ENCODE data around the gene RHOV.

Gene RHOV

GRCh38 chr15:40873694-40874561 lies at the start of gene RHOV:
Gene RHOV (minus strand): TSS chr15:40874234. CDS start chr15:40874139, 95 bp downstream.
- no peak for DNase-seq (ENCODE audit: low read depth)

DNA sequence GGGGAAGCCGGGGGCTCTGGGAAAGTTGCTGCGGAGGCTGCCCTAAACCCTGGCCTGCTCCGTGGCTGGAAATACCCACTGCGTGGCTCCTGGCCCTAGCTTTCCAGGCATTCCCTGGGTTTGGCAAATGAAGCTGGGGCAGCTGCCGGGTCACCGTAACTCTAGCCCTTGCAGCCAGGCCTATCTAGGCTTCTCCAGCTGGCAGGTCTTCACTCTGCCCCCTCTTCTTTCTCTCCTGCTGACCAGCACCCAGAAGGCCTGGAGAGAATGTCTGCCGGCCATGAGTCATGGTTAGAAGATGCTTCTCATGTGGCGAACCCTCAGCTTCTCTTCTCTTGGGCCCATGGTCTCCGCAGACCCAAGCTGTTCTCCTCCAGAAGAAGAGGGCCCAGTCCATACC lies 49.5 kb upstream of the RHOV start:
- no peak for DNase-seq (ENCODE audit: low read depth)

DNA sequence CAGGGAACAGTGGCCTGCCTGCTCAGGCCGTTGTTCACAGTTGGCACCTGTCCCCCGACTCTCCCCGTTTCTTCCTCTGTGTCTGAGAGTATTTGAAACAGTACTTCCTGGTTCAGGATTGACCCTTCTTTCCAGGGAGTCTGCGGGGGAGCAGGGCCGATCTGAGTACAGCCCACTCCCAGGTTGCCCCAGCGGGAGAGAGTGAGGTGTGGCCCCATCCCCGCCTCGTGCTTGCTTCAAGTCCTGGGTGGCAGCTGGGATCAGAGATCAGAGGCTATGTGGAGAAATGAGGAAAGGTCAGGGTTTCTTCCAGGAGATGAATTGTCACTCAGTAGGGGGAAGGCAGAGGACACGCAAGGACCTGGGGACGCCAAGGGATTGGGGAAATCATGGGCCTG lies 48.6 kb upstream of the RHOV start:
- DNase-seq (ENCODE audit: low read depth), result no peak

- DNase-seq (ENCODE audit: low read depth), result no peak
These were observed 48.0 kb upstream of the RHOV start for GRCh38 chr15:40921949-40922607.

GRCh38 chr15:40918799-40919392 lies 44.9 kb upstream of the RHOV start:
- DNase-seq (ENCODE audit: low read depth), result no peak

GRCh38 chr15:40918146-40918798 lies 44.2 kb upstream of the RHOV start:
- no peak for DNase-seq (ENCODE audit: low read depth)

DNA sequence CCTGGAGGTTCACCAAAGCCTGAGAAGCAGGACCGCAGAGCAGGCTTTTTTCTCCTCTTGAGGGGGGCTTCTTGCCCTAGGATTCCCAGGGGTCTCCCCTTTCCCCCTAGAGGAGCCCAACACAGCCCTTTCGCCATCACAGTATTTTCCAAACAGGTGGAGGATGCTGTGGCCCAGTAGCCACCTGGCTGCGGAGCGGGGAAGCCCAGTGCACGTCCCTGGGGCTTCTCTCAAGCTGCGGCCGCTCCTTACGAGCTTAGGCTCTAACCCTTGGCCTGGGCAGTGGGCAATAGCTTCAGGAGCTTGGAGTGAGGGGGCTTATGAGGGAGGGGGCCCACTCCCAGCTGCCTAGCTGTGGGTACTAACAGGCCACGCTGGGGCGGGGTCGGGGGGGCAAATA lies 43.6 kb upstream of the RHOV start:
- no peak for DNase-seq (ENCODE audit: low read depth)

DNA sequence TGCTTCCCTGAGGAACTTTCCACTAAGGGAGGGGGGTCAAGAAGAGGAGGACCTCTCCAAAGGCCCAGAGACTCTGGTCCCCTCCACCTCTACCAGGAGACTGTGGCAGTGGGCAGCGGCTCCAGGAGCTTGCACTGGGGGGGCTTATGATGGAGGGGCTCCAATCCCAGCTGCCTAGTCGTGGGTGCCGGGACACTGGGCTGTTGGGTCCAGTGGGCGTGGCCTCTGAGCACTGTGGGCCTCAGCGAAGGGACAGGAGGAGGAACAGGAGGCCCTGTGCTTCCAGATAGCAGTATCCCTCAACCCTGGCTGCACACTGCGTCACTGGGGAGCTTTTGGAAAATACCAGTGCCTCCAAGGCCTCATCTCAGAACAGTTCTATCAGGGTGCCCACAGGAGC lies 41.6 kb upstream of the RHOV start:
- no peak for DNase-seq (ENCODE audit: low read depth)

- no peak for DNase-seq (ENCODE audit: low read depth)
These were observed 41.2 kb upstream of the RHOV start for GRCh38 chr15:40915116-40915661.

GRCh38 chr15:40914486-40914885 lies 40.5 kb upstream of the RHOV start:
- no peak for DNase-seq (ENCODE audit: low read depth)

GRCh38 chr15:40914013-40914412 lies 40.0 kb upstream of the RHOV start:
- no peak for DNase-seq (ENCODE audit: low read depth)

DNA sequence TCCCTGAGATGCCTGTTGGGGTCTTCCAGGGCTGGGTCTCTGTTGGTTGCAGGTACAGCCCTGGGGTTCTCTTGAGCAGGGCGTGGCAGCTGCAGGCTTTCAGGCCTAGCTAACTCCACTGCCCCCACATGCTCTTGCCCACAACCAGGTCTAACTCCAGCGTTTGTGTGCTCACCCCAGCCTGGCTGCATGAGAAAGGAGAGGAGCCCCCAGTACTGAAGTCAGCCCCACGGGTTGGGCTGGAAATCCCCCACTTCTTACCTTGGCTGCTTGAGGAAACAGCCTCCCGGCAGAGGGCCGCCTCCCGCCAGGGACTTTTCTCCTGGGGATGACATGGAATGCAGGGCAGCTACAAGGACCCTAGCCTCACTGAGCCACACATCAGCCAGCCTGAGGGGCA lies 38.4 kb upstream of the RHOV start:
- no peak for DNase-seq (ENCODE audit: low read depth)

DNA sequence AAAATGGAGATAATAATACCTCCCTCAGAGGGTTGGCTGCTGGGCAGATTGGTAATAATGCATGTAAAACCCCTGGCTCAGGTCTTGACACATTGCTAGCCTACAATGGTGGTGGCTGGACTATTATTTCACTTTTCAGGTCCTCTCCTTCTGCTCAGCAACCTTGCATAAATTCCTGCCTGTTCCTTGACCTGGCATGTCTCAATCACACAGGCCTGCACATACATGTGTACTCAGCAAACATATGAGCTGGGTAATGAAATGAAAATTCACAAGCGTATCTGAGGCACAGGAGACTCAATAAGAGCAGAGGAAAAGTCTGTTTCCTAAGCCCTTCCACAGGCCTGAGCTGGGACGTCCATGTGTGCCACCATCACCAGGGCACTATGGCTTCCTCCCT lies 37.7 kb upstream of the RHOV start:
- no peak for DNase-seq (ENCODE audit: low read depth)

DNA sequence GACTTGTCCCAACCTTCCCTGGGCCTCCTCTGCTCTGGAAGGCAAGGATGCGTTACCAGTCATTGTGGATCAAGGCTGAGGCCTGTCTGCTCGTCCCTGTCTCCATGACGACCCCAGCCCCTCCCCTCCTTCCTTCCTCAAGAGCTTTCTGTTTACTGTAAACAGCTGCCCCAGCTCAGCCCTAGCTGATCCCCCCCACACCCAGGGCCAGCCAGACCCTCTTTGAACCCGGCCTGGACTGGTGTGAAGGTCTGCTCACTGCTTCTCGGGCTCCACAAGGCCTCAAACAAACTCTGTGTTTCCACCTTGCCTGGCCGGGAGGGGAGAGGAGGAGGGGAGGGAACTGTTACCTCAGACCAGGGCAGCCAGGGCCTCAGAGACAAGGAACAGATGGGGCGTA lies 37.1 kb upstream of the RHOV start:
- DNase-seq (ENCODE audit: low read depth), result no peak

GRCh38 chr15:40909662-40910630 lies 35.9 kb upstream of the RHOV start:
- DNase-seq (ENCODE audit: low read depth), result no peak

GRCh38 chr15:40908095-40908494 lies 34.1 kb upstream of the RHOV start:
- no peak for DNase-seq (ENCODE audit: low read depth)

GRCh38 chr15:40906991-40907802 lies 33.2 kb upstream of the RHOV start:
- no peak for DNase-seq (ENCODE audit: low read depth)

GRCh38 chr15:40906091-40906990 lies 32.3 kb upstream of the RHOV start:
- peak; percentile 88 for DNase-seq (ENCODE audit: low read depth)

GRCh38 chr15:40904552-40905201 lies 30.6 kb upstream of the RHOV start:
- DNase-seq (ENCODE audit: low read depth), result no peak
